Neuron (in vitro differentiated cells): Measurements from ENCODE around the gene MYG1.
"Not testable (repeated sequence)": the region's sequence is repeated elsewhere in the genome, so short reads cannot be mapped to it uniquely, and the experiment has no call there.

Source experiments
- H2AFZ ChIP-seq: one replicate; pipeline ENCODE4 v1.6.1; 2013; ENCODE audit warnings: low read depth, mild to moderate bottlenecking, inconsistent platforms, low read length, moderate library complexity
- H3K27me3 ChIP-seq: one replicate; pipeline ENCODE4 v1.6.1; 2013; ENCODE audit warnings: low read length; ENCODE audit not compliant: insufficient read depth
- H3K36me3 ChIP-seq: one replicate; pipeline ENCODE4 v1.6.1; 2013; ENCODE audit warnings: low read length; ENCODE audit not compliant: insufficient read depth
- H3K4me1 ChIP-seq: one replicate; pipeline ENCODE4 v1.6.1; 2013; ENCODE audit warnings: low read length; ENCODE audit not compliant: insufficient read depth
- H3K4me3 ChIP-seq: 2 replicates; pipeline ENCODE4 v1.5.1; 2013; ENCODE audit warnings: mild to moderate bottlenecking, low read length, moderate library complexity
- H3K9me3 ChIP-seq: one replicate; pipeline ENCODE4 v1.6.1; 2013; ENCODE audit warnings: low read length

Gene MYG1

DNA sequence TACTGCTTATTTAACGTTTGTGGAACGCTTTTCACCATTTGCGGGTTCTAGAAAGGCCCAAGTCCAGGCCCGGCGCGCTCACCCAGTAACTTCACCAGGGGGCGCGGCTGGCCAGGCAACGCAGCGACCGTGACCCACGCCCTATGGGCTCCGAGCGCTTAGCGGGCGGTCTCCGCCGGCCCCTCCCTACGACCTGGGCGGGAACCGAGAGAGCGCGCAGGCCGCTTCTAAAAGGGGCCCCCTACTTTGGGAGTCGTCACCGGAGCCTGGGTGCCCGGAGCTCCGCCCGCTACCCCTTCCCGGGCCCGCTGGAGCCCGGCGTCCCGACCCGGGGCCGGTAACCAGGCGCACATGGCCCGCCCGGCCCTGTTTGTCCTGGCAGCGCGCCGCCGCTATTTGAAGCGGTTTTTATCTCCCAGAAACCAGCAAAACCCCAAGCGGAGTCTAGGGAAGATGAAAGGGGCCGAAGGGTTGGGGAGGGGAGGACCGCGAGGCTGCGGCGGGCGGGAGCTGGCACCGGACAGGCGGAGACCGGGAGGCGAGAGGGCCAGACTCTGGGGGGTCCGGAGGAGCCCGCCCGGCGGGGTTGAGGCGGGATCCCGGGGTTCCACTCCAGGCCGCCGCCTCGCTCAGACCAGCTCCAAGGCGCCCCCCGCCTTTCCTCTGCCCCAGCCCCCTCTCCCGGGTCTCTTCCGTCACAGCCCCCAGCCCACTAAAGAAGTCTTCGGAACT lies 25.4 kb downstream of the MYG1 start:
- Histone ChIP-seq H2AFZ (peak overlapping the region; percentile 59), H3K27me3 (peaks cover 10% of the 10 kb centered on the region), H3K4me1 (peaks cover 28% of the 10 kb centered on the region), H3K9me3 (no peaks in the 10 kb centered on the region), H3K36me3 (no peaks in the 10 kb centered on the region), H3K4me3 (peak overlapping the region; percentile 57)

DNA sequence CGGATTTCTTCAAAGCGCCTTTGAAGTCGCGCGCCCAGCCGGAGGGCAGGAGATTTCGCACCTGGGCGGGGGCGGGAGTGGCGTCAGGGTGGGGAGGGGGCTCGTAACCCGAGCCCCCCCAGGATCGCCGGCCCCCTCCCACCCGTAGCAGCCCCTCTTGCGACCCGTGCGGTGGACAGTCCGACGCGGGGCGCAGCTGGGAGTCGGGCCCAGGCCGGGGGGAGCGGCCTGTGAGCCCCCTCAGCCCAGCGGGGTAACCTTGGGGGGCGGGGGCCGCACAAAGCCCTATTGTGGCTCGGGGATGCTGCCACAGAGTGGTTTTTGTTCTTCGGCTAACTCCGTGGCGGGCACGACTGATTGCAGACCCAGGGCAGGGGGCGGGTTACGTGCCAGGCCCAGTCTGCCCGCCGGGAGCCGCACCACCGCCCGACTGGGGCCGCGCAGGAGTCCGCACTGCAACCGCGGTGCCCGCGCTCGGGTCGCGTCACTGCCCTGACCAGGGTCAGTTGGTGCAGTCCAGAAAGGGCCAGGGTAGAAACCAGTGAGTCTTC lies 26.1 kb downstream of the MYG1 start:
- Histone ChIP-seq H2AFZ (peak overlapping the region; percentile 59), H3K36me3 (no peaks in the 10 kb centered on the region), H3K4me1 (peaks cover 25% of the 10 kb centered on the region), H3K9me3 (no peaks in the 10 kb centered on the region), H3K27me3 (peaks cover 12% of the 10 kb centered on the region), H3K4me3 (peak overlapping the region; percentile 57)

DNA sequence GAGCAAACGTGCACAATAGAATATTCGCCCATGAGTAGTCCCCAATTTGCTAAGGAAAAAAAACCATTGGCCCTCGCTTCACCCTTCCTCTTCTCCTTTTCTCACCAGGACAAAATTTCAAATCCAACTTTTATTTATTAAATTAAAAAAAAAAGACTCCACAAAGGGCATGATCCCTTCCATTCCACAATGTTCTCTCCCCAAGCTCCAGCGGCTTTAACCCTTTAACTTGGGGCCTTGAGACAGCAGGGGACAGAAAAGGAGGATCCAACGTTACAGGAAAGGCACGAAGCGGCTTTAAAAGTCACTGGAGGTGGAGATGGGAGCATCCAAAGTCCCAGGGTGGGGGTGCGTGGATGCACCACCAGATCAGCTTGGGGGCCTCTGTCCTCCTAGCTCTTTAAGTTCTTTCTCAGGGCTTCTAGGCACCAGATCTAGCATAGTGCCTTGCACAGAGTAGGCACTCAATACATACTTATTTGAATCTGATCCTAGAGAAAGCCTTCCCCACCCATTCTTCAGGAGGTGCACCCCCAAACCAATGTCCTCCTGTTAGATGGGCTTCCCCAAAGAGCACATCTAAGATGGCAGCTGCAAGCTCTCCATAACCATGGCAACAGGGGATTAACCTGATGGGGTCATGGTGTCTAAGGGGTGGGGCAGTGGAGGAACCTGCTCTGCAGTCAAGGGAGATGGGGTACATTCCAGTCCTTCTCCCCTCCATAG lies 27.1 kb downstream of the MYG1 start:
- H3K27me3 ChIP-seq = peaks cover 17% of the 10 kb centered on the region
- H3K9me3 ChIP-seq = no peaks in the 10 kb centered on the region
- no peak overlapping the region for H2AFZ ChIP-seq
- H3K4me3 ChIP-seq = no peak overlapping the region
- H3K4me1 ChIP-seq = peaks cover 20% of the 10 kb centered on the region
- no peaks in the 10 kb centered on the region for H3K36me3 ChIP-seq

DNA sequence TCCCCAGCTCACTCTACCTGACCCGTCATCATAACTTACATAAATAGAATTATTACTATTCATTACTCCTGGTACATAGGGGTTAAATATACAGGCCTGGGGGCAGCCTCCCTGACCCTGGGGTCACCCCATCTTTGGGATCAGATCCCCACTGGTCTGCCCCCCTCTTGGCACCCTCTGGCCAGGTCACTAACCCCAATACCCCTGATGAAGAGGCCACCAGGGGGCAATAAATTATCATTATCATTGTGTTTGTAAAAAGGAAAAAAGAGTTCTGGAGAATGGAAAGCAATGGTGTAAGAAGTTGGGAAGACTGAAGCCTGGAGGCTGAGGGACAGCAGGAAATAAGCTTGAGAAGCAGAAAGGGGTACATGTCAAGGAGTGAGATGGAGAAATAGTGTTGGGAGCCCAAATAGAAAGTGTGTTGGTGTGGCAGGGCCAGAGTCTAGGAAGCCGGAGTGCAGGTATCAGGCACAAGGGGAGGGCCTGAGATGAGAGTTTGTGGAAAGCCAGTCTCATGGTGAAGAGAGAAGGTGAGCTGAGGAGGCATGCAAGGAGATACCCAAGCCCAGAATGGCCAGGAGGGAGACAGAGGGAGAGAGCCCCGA lies 28.0 kb downstream of the MYG1 start:
- Histone ChIP-seq H3K4me3 (no peak overlapping the region), H3K27me3 (peaks cover 23% of the 10 kb centered on the region), H2AFZ (no peak overlapping the region), H3K4me1 (peaks cover 17% of the 10 kb centered on the region), H3K9me3 (no peaks in the 10 kb centered on the region), H3K36me3 (no peaks in the 10 kb centered on the region)

DNA sequence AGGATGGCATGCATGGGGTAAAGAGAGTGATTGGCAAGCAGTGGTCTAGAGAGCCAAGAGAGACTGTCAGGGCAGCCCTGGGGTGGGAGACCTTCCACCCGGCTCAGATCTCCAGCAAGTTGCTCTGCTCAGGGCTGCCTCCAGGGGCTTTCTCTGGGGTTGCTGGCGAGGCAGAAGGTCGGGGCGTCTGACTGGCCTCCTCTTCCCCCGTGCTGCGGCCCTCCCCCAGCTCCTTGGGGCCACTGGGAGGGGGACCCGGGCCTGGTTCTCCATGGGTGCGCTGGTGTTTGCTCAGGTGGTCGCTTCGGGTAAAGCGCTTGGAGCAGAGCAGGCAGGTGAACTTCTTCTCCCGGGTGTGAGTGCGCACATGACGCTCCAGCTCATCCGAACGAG lies 28.5 kb downstream of the MYG1 start:
- Histone ChIP-seq H3K36me3 (no peaks in the 10 kb centered on the region), H3K4me3 (no peak overlapping the region), H3K4me1 (peaks cover 17% of the 10 kb centered on the region), H3K9me3 (no peaks in the 10 kb centered on the region), H3K27me3 (peaks cover 25% of the 10 kb centered on the region), H2AFZ (no peak overlapping the region)

GRCh38 chr12:53330671-53331070 lies 31.2 kb downstream of the MYG1 start:
- Histone ChIP-seq H2AFZ (no peak overlapping the region), H3K36me3 (no peaks in the 10 kb centered on the region), H3K4me3 (no peak overlapping the region), H3K9me3 (no peaks in the 10 kb centered on the region), H3K4me1 (peaks cover 4% of the 10 kb centered on the region), H3K27me3 (peaks cover 35% of the 10 kb centered on the region)

DNA sequence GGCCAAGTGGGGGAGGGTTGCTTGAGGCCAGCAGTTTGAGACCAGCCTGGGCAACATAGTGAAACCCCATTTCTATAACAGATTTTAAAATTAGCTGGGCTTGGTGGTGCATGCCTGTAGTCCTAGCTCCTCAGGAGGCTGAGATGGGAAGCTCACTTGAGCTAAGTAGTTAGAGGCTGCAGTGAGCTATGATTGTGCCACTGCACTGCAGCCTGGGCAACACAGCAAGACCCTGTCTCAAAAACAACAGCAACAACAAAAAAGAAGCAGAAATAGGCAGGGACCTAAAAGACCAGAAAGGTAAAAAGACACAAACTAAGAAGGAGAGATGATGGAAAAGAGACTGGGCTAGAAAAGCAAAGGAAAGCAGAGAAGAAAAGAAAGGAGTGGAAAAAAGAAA lies 32.8 kb downstream of the MYG1 start:
- H2AFZ ChIP-seq, H3K4me1 ChIP-seq, H3K4me3 ChIP-seq, H3K9me3 ChIP-seq, H3K36me3 ChIP-seq: not testable (repeated sequence)
- H3K27me3 ChIP-seq = peaks cover 52% of the 10 kb centered on the region

- Histone ChIP-seq H2AFZ (no peak overlapping the region), H3K4me1 (no peaks in the 10 kb centered on the region), H3K9me3 (no peaks in the 10 kb centered on the region), H3K36me3 (no peaks in the 10 kb centered on the region), H3K27me3 (peaks cover 55% of the 10 kb centered on the region), H3K4me3 (no peak overlapping the region)
These were observed 33.2 kb downstream of the MYG1 start for GRCh38 chr12:53332744-53333143.

DNA sequence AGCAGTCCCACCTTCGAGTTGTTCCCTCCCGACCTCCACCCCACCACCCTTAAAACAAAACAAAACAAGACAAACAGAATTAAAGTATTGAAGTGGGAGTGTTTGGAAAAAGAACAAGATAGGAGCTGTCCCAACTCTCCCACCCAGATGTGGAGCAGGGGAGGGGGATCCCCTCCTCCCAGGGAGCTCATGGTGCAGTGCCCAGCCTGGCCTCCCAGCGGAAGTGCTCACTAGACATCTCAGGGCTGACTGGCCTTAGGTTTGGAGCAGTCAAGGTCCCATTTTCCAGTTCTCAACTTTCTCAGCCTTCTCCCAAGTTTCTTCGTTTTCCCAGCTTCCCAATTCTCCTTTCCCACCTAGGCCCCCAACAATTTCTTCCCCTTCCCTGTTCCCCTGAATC lies 33.8 kb downstream of the MYG1 start:
- Histone ChIP-seq H3K27me3 (peaks cover 58% of the 10 kb centered on the region), H2AFZ (no peak overlapping the region), H3K4me1 (no peaks in the 10 kb centered on the region), H3K9me3 (no peaks in the 10 kb centered on the region), H3K36me3 (no peaks in the 10 kb centered on the region), H3K4me3 (no peak overlapping the region)

GRCh38 chr12:53333845-53334244 lies 34.4 kb downstream of the MYG1 start:
- Histone ChIP-seq H3K9me3 (no peaks in the 10 kb centered on the region), H3K27me3 (peaks cover 61% of the 10 kb centered on the region), H3K4me3 (no peak overlapping the region), H2AFZ (no peak overlapping the region), H3K4me1 (no peaks in the 10 kb centered on the region), H3K36me3 (no peaks in the 10 kb centered on the region)

GRCh38 chr12:53334822-53335221 lies 35.3 kb downstream of the MYG1 start:
- peaks cover 56% of the 10 kb centered on the region for H3K27me3 ChIP-seq
- H3K4me1 ChIP-seq = no peaks in the 10 kb centered on the region
- H3K36me3 ChIP-seq = no peaks in the 10 kb centered on the region
- H3K9me3 ChIP-seq = no peaks in the 10 kb centered on the region
- no peak overlapping the region for H3K4me3 ChIP-seq
- H2AFZ ChIP-seq = no peak overlapping the region

GRCh38 chr12:53336181-53336681 lies 36.7 kb downstream of the MYG1 start, which contains the start of gene SP7:
TSS of gene SP7 (minus strand) at chr12:53336354. CDS start at chr12:53335646, 708 bp downstream.
- Histone ChIP-seq H3K27me3 (peaks cover 58% of the 10 kb centered on the region), H3K4me1 (no peaks in the 10 kb centered on the region), H3K4me3 (no peak within 1 kb of the TSS), H3K9me3 (no peaks in the 10 kb centered on the region), H2AFZ (no peak within 1 kb of the TSS), H3K36me3 (no peaks in the 10 kb centered on the region)

- no peaks in the 10 kb centered on the region for H3K4me1 ChIP-seq
- H2AFZ ChIP-seq = no peak overlapping the region
- no peak overlapping the region for H3K4me3 ChIP-seq
- H3K27me3 ChIP-seq = peaks cover 48% of the 10 kb centered on the region
- H3K9me3 ChIP-seq = no peaks in the 10 kb centered on the region
- no peaks in the 10 kb centered on the region for H3K36me3 ChIP-seq
These were observed 38.5 kb downstream of the MYG1 start for GRCh38 chr12:53338017-53338416.
